ENCODE data around the gene CSAG3.
"Not testable (repeated sequence)": the region's sequence is repeated elsewhere in the genome, so short reads cannot be mapped to it uniquely, and the experiment has no call there.

- not testable (repeated sequence) for TF ChIP-seq CTCF, POLR2AphosphoS5, POLR2A, EP300 (IDR thresholded peaks at IDR 0.05)
Measured at GRCh38 chrX:152758918-152759317, at the start of gene CSAG3.
